ENCODE measurements around the gene HDGFL3.

The HDGFL3 gene

GRCh38 chr15:83115410-83115809, 92.2 kb downstream of the HDGFL3 start:
- H3K9ac ChIP-seq (ENCODE audit: low read length) = no peak overlapping the region
- H3K36me3 ChIP-seq (ENCODE audit: control insufficient read depth, insufficient read depth, low read length) = no peaks in the 10 kb centered on the region
- H3K4me3 ChIP-seq (ENCODE audit: low read length) = no peak overlapping the region
- H3K27me3 ChIP-seq (ENCODE audit: control insufficient read depth, insufficient read depth, low read length) = no peaks in the 10 kb centered on the region
- no peak overlapping the region for H3K27ac ChIP-seq (ENCODE audit: low read depth, low read length)
- no peaks in the 10 kb centered on the region for H3K4me1 ChIP-seq (ENCODE audit: control insufficient read depth, insufficient read depth, low read length)

GRCh38 chr15:83114856-83115255, 92.8 kb downstream of the HDGFL3 start:
- Histone ChIP-seq H3K9ac (ENCODE audit: low read length) (no peak overlapping the region), H3K27me3 (ENCODE audit: control insufficient read depth, insufficient read depth, low read length) (no peaks in the 10 kb centered on the region), H3K4me3 (ENCODE audit: low read length) (no peak overlapping the region), H3K36me3 (ENCODE audit: control insufficient read depth, insufficient read depth, low read length) (no peaks in the 10 kb centered on the region), H3K4me1 (ENCODE audit: control insufficient read depth, insufficient read depth, low read length) (no peaks in the 10 kb centered on the region), H3K27ac (ENCODE audit: low read depth, low read length) (no peak overlapping the region)

GRCh38 chr15:83113881-83114674, 93.5 kb downstream of the HDGFL3 start:
- Histone ChIP-seq H3K9ac (ENCODE audit: low read length) (no peak overlapping the region), H3K27ac (ENCODE audit: low read depth, low read length) (no peak overlapping the region), H3K4me3 (ENCODE audit: low read length) (no peak overlapping the region), H3K36me3 (ENCODE audit: control insufficient read depth, insufficient read depth, low read length) (no peaks in the 10 kb centered on the region), H3K4me1 (ENCODE audit: control insufficient read depth, insufficient read depth, low read length) (no peaks in the 10 kb centered on the region), H3K27me3 (ENCODE audit: control insufficient read depth, insufficient read depth, low read length) (peaks cover 2% of the 10 kb centered on the region)

- peaks cover 8% of the 10 kb centered on the region for H3K27me3 ChIP-seq (ENCODE audit: control insufficient read depth, insufficient read depth, low read length)
- H3K9ac ChIP-seq (ENCODE audit: low read length) = no peak overlapping the region
- no peak overlapping the region for H3K27ac ChIP-seq (ENCODE audit: low read depth, low read length)
- no peaks in the 10 kb centered on the region for H3K36me3 ChIP-seq (ENCODE audit: control insufficient read depth, insufficient read depth, low read length)
- no peak overlapping the region for H3K4me3 ChIP-seq (ENCODE audit: low read length)
- no peaks in the 10 kb centered on the region for H3K4me1 ChIP-seq (ENCODE audit: control insufficient read depth, insufficient read depth, low read length)
These were observed 94.7 kb downstream of the HDGFL3 start for GRCh38 chr15:83112956-83113299.

- H3K27ac ChIP-seq (ENCODE audit: low read depth, low read length) = no peak overlapping the region
- H3K4me3 ChIP-seq (ENCODE audit: low read length) = no peak overlapping the region
- H3K4me1 ChIP-seq (ENCODE audit: control insufficient read depth, insufficient read depth, low read length) = no peaks in the 10 kb centered on the region
- H3K36me3 ChIP-seq (ENCODE audit: control insufficient read depth, insufficient read depth, low read length) = no peaks in the 10 kb centered on the region
- peaks cover 8% of the 10 kb centered on the region for H3K27me3 ChIP-seq (ENCODE audit: control insufficient read depth, insufficient read depth, low read length)
- no peak overlapping the region for H3K9ac ChIP-seq (ENCODE audit: low read length)
These were observed 95.2 kb downstream of the HDGFL3 start for GRCh38 chr15:83112233-83112955.

GRCh38 chr15:83111149-83111548, 96.5 kb downstream of the HDGFL3 start:
- Histone ChIP-seq H3K4me1 (ENCODE audit: control insufficient read depth, insufficient read depth, low read length) (peaks cover 2% of the 10 kb centered on the region), H3K36me3 (ENCODE audit: control insufficient read depth, insufficient read depth, low read length) (no peaks in the 10 kb centered on the region), H3K4me3 (ENCODE audit: low read length) (no peak overlapping the region), H3K27ac (ENCODE audit: low read depth, low read length) (no peak overlapping the region), H3K9ac (ENCODE audit: low read length) (no peak overlapping the region), H3K27me3 (ENCODE audit: control insufficient read depth, insufficient read depth, low read length) (peaks cover 8% of the 10 kb centered on the region)

GRCh38 chr15:83110381-83110780, 97.2 kb downstream of the HDGFL3 start:
- Histone ChIP-seq H3K4me1 (ENCODE audit: control insufficient read depth, insufficient read depth, low read length) (peaks cover 2% of the 10 kb centered on the region), H3K4me3 (ENCODE audit: low read length) (no peak overlapping the region), H3K27ac (ENCODE audit: low read depth, low read length) (no peak overlapping the region), H3K9ac (ENCODE audit: low read length) (no peak overlapping the region), H3K27me3 (ENCODE audit: control insufficient read depth, insufficient read depth, low read length) (peaks cover 8% of the 10 kb centered on the region), H3K36me3 (ENCODE audit: control insufficient read depth, insufficient read depth, low read length) (no peaks in the 10 kb centered on the region)

GRCh38 chr15:83109532-83109931, 98.1 kb downstream of the HDGFL3 start:
- Histone ChIP-seq H3K27ac (ENCODE audit: low read depth, low read length) (no peak overlapping the region), H3K36me3 (ENCODE audit: control insufficient read depth, insufficient read depth, low read length) (no peaks in the 10 kb centered on the region), H3K4me1 (ENCODE audit: control insufficient read depth, insufficient read depth, low read length) (peaks cover 2% of the 10 kb centered on the region), H3K4me3 (ENCODE audit: low read length) (no peak overlapping the region), H3K27me3 (ENCODE audit: control insufficient read depth, insufficient read depth, low read length) (peaks cover 8% of the 10 kb centered on the region), H3K9ac (ENCODE audit: low read length) (no peak overlapping the region)

GRCh38 chr15:83108266-83109219, 99.1 kb downstream of the HDGFL3 start:
- H3K4me3 ChIP-seq (ENCODE audit: low read length) = peak overlapping the region; percentile 59
- no peak overlapping the region for H3K27ac ChIP-seq (ENCODE audit: low read depth, low read length)
- peaks cover 8% of the 10 kb centered on the region for H3K27me3 ChIP-seq (ENCODE audit: control insufficient read depth, insufficient read depth, low read length)
- no peaks in the 10 kb centered on the region for H3K36me3 ChIP-seq (ENCODE audit: control insufficient read depth, insufficient read depth, low read length)
- H3K9ac ChIP-seq (ENCODE audit: low read length) = no peak overlapping the region
- peaks cover 2% of the 10 kb centered on the region for H3K4me1 ChIP-seq (ENCODE audit: control insufficient read depth, insufficient read depth, low read length)

- H3K27me3 ChIP-seq (ENCODE audit: control insufficient read depth, insufficient read depth, low read length) = peaks cover 8% of the 10 kb centered on the region
- H3K4me3 ChIP-seq (ENCODE audit: low read length) = peak overlapping the region; percentile 59
- peaks cover 2% of the 10 kb centered on the region for H3K4me1 ChIP-seq (ENCODE audit: control insufficient read depth, insufficient read depth, low read length)
- H3K9ac ChIP-seq (ENCODE audit: low read length) = no peak overlapping the region
- no peaks in the 10 kb centered on the region for H3K36me3 ChIP-seq (ENCODE audit: control insufficient read depth, insufficient read depth, low read length)
- H3K27ac ChIP-seq (ENCODE audit: low read depth, low read length) = peak overlapping the region; percentile 48
These were observed 99.8 kb downstream of the HDGFL3 start for GRCh38 chr15:83107841-83108181.

- H3K9ac ChIP-seq (ENCODE audit: low read length) = no peak within 1 kb of the TSS
- H3K36me3 ChIP-seq (ENCODE audit: control insufficient read depth, insufficient read depth, low read length) = no peaks in the 10 kb centered on the region
- H3K4me1 ChIP-seq (ENCODE audit: control insufficient read depth, insufficient read depth, low read length) = peaks cover 2% of the 10 kb centered on the region
- peaks cover 8% of the 10 kb centered on the region for H3K27me3 ChIP-seq (ENCODE audit: control insufficient read depth, insufficient read depth, low read length)
- H3K4me3 ChIP-seq (ENCODE audit: low read length) = peak within 1 kb of the TSS; percentile 59
- peak within 1 kb of the TSS; percentile 48 for H3K27ac ChIP-seq (ENCODE audit: low read depth, low read length)
These were observed 100.4 kb downstream of the HDGFL3 start, which contains the start of gene TM6SF1 for GRCh38 chr15:83106994-83107840. TSS of gene TM6SF1 (plus strand) at chr15:83107645. CDS start at chr15:83107681, 36 bp downstream.
